DLD1 (cell line): Measurements from ENCODE around the gene ZNF487.
"Not testable (repeated sequence)": the region's sequence is repeated elsewhere in the genome, so short reads cannot be mapped to it uniquely, and the experiment has no call there.

ENCODE experiments used
- in situ Hi-C: cut with HindIII; loops from 2 replicates; pipeline ENCODE4 v1.10.0; 2017; ENCODE audit warnings: low sequenced_read_pairs

Gene ZNF487

GRCh38 chr10:43403911-43404703 lies 32.8 kb upstream of the ZNF487 start:
- in situ Hi-C loops = no loop called here

DNA sequence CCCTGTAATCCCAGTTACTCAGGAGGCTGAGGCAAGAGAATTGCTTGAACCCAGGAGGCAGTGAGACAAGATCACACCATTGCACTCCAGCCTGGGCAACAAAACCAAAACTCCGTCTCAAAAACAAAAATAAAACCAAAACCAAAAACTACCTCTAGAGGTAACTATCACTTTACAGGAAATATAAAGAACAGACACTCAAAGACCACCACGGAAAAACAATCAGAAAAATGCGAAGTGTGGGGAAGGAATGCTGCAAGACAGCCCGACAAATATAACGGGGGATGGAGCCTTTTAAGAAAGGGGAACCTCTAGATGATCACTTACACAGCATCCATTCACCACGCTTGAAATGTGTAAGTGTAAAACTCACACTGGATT lies 32.2 kb upstream of the ZNF487 start:
- in situ Hi-C loops = no loop called here

- in situ Hi-C loops = no loop called here
Observed at GRCh38 chr10:43407148-43407575, 29.7 kb upstream of the ZNF487 start.

DNA sequence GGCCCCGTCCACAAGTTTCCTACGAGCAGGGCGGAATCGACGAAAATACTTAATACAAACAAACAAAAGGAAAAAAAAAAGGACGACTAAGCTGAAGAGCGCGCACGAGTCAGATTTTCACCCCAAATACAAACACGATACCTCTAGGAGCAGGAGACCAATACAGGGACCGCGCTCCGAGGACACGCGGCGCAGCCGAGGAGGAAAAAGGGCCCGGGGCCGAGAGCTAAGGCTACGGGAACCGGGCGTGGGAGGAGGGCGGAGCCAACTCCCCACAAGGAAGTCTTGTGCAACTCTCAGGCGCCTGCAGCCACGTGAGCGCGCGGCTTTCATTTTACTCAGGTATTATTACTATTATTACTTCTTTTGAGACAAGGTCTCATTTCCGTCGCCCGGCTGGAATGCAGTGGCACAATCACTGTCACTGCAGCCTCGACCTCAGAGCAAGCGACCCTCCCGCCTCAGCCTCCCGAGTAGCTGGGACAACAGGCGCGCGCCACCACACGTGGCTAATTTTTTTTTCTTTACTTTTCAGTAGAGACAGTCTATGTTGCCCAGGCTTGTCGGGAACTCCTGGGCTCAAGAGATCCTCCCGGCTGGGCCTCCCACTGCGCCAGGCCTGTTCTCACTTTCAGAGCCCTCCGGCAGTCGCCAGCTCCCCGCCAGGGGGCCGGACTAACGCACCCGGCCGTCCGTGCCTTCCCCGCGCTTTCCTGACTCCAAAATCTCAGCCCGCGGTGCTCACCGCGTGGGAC lies 29.2 kb upstream of the ZNF487 start:
- in situ Hi-C loops = no loop called here

DNA sequence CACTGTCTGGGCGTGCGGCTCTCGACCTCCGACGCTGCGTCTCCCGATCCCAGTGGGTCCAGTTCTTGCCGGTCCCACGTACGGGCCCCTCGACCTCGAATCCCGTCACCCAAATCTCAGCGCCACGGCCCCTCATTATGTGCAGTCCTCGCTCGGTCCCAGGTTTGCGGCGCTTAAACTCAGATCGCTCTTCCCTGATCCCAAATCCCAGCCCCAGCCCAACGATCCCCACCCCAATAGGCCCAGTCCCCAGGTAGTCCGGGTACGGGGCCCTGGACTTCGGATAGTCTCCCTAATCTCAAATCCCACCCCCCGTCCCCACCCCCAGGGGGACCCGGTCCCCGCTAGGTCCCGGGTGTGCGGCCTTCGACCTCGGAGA lies 28.6 kb upstream of the ZNF487 start:
- in situ Hi-C loops = no loop called here

- in situ Hi-C loops = no loop called here
Observed at GRCh38 chr10:43408710-43409384, 28.1 kb upstream of the ZNF487 start, which contains the start of gene HNRNPF. TSS of gene HNRNPF (minus strand) at chr10:43409186. CDS start at chr10:43387884, 21,302 bp downstream.

- in situ Hi-C loops = no loop called here
Observed at GRCh38 chr10:43409385-43410109, 27.4 kb upstream of the ZNF487 start.

DNA sequence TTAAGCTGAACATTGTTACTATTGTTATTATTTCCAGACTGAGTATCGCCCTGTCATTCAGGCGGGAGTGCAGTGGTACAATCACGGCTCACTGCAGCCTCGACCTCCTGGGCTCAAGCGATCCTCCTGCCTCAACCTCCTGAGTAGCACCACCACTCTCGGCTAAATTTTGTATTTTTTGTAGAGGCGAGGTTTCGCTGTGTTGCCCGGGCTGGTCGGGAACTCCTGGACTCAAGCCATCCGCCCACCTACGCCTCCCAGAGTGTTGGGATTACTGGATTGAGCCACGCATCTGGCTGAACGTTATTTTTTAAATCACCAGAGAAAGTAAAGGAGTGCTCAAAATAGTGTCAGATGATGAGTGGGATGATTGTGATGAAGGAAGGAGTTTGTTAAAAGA lies 26.6 kb upstream of the ZNF487 start:
- in situ Hi-C loops = no loop called here

- in situ Hi-C loops = no loop called here
Observed at GRCh38 chr10:43411536-43411935, 25.4 kb upstream of the ZNF487 start.

- in situ Hi-C loops = no loop called here
Observed at GRCh38 chr10:43415544-43415943, 21.4 kb upstream of the ZNF487 start.

- in situ Hi-C loops = no loop called here
Observed at GRCh38 chr10:43417950-43418768, 18.8 kb upstream of the ZNF487 start.

- in situ Hi-C loops = no loop called here
Observed at GRCh38 chr10:43419997-43420368, 16.9 kb upstream of the ZNF487 start.

- in situ Hi-C loops = no loop called here
Observed at GRCh38 chr10:43420369-43421200, 16.3 kb upstream of the ZNF487 start.

DNA sequence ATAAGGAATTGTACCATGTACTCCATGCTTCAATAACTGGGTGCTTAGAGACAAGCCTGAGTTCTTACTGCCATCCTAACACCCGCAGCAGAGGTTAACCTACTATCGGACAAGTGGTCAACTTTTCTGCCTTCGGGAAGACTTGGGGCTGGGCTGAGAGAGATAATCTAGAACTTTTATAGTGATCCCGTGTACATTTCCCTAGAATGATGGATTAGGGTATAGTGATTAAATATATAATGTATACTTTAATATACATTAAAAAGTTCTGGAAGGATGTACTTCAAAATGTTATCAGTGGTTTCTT lies 15.8 kb upstream of the ZNF487 start:
- in situ Hi-C loops = no loop called here

GRCh38 chr10:43421519-43421918 lies 15.4 kb upstream of the ZNF487 start:
- in situ Hi-C loops = no loop called here

GRCh38 chr10:43421944-43422343 lies 15.0 kb upstream of the ZNF487 start:
- in situ Hi-C loops = not testable (repeated sequence)

DNA sequence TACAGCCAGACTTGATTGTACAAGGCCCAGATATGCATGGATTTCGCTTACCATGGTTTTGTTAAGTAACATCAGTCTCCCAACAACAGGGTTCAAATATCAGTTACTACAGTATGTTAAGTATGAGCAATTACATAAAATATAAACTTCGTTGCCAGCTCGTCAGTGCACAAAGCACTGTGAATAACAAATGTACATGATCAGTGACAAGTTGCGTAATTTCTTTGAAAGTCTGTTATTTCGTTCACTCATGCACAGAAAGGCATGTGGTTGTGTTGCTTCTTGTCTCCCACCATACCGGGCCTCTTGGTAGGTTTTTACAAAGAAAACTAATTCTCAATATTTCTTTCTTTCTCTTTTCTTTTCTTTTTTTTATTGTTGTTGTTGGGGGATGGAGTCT lies 12.5 kb upstream of the ZNF487 start:
- in situ Hi-C loops = no loop called here

- in situ Hi-C loops = not testable (repeated sequence)
Observed at GRCh38 chr10:43426476-43426875, 10.4 kb upstream of the ZNF487 start.

DNA sequence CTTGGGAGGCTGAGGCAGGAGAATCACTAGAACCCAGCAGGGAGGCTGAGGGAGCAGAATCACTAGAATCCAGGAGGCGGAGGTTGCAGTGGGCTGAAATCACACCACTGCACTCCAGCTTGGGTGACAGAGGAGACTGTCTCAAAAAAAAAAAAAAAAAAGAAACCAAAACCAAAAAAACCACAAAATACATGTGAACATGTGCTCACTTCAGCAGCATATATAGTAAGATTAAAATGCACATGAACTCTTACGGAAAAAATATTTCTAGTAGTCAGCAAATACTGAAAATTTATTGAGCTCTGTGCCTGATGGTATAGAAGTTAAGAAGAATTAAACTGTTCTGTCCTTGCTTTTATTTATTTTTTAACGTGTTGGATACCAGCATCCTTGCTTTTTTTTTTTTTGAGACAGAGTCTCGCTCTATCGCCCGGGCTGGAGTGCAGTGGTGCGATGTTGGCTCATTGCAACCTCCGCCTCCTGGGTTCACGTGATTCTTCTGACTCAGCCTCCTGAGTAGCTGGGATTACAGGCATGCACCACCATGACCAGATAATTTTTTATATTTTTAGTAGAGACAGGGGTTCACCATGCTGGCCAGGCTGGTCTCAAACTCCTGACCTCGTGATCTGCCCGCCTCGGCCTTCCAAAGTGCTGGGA lies 9.6 kb upstream of the ZNF487 start:
- in situ Hi-C loops = no loop called here
